Stimulated activated CD4-positive, alpha-beta T cell treated with anti-CD3 and anti-CD28 coated beads, TNF-alpha, amount 100 ng/mL, for 4 hours (primary cell): ENCODE data around the gene KRTAP10-6.
"Not testable (repeated sequence)": the region's sequence is repeated elsewhere in the genome, so short reads cannot be mapped to it uniquely, and the experiment has no call there.

Experiments
- DNase-seq, 3 experiments: peaks; one replicate each; pipeline ENCODE4 v3.0.0-alpha.2; 2020; ENCODE audit warnings: low read depth in 3 of 3

Gene KRTAP10-6

DNA sequence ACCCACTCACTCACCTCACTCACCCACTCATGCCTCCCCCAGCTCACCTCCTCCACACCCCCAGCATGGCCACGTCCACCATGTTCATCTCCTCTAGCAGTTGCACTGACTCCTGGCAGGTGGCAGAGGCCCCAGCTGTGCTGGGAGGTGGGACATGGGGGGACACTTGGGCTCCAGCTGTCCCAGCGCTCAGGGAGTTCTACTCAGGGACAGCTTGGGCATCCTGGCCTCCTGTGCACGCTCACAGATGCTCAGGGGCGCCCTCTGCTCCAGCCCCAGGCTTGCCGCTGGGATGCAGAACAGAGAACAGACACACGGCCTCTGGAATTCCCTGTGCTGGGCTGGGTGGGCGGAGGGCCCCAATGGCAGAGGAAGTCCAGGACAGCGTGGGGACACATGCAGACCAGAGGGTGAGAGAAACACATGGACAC lies 24.8 kb upstream of the KRTAP10-6 start:
- DNase-seq = no peak

- no peak for DNase-seq
Observed at GRCh38 chr21:44616591-44616926, 24.3 kb upstream of the KRTAP10-6 start.

DNA sequence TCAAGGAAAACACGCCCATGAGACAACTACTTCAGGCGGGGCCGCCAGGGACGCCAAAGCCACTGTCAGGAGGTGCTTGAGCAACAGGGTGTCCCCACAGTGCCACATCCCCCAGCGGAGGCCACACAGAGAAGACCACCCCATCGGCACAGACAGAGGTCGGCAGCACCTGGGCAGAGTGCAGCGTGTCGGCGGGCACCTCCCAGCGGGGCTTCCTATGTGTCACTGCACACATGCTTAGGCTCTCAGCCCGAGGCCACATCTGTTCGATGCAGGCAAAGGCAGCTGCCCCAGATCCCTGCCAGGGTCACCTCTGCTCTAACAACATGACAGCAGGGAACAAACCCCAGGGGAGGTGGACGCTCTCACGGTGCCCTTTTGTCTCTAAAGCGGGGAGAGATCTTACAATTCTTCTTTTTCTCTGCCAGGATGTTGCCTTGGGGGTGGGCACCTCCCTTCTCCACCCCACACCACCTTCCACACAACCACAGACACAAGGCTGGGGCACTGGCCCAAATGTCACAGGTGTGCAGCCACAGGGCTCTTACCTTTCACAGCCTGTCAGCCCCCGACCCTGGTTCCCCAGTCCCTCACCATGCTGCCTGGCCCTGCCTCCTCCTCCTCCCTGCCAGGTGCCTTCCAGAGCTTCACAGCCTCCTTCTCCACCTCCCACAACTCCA lies 23.7 kb upstream of the KRTAP10-6 start:
- no peak for DNase-seq

- DNase-seq = no peak
Observed at GRCh38 chr21:44615466-44615865, 23.2 kb upstream of the KRTAP10-6 start.

DNA sequence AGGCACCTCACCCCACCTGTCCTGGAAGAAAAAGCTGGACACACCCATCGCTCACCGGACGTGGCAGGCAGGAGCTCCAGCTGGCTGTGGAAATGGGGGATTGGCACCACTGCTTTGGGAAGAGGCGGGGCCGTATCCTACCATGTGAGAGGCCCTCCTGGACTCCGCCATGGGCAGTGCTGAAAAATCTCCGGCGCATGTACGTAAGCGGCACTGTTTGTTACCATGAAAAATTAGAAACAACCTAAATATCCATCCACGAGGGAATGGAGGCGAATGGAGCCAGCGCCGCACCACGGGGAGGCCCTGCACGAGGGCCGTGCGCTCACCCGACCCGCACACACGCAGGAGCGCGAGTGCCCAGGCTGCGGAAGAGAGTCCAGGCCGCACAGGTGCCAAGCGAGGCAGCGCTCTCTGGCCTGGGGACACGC lies 22.7 kb upstream of the KRTAP10-6 start:
- no peak for DNase-seq

GRCh38 chr21:44614161-44614631 lies 21.9 kb upstream of the KRTAP10-6 start:
- DNase-seq = no peak

DNA sequence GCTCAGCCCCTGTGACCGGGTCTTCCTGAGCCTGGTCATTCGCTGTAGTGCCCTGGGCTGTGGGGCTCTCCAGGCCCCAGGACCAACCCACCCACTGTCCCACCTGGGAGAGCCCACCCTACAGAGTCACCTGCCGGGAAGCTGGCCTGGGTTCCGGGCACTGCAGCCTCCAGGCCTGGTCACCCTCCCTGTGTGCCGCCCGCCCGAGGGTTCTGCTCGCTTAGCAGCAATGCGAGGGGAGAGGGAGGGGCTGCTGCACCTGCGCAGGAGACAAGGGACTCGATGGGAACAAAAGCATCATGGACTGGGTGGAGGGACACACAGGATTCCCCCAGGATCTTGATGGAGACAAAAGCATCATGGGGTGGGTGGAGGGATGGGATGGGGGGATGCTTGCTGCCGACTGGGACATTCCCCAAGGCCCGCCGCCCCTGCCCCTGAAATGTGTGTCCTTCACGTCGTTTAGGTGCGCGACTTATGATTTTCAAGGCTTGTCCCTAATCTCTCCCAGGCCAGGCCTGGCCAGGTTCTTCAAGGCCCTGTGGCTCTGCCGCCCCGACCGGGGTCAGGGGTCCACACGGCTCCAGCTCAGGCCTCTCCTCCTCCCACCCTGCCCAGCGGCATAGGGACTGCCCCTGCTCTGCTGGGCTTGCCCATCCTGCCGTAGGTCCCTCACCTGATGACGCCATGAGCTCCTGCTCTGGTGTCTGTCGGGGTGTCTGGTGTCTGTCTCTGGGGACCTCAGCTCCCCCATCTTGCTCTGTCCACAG lies 21.3 kb upstream of the KRTAP10-6 start:
- DNase-seq = no peak

- no peak for DNase-seq
Observed at GRCh38 chr21:44612669-44613229, 20.4 kb upstream of the KRTAP10-6 start.

- DNase-seq = no peak
Observed at GRCh38 chr21:44612029-44612486, 19.8 kb upstream of the KRTAP10-6 start, which contains the start of gene KRTAP10-8. KRTAP10-8 (plus strand) TSS chr21:44612079; CDS start chr21:44612101, 22 bp downstream.

DNA sequence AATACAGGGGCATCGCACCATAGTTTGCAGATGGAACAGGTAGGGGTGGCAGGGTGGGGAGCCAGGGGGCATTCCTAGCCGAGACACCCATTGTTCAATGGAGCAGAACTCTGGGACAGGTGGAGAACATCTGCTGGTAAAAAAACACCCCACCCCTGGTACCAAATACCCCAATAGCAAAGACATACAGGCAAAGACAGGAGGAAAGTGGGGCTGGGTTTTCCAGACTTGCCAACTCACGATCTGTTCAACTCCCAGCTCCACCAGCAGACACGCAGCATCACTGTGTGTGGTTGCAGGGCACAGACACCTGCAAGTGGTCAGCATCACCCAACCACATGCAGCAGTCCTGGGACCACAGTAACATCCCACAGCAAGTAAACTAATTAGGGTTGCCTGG lies 19.2 kb upstream of the KRTAP10-6 start:
- no peak for DNase-seq

- not testable (repeated sequence) for DNase-seq
Observed at GRCh38 chr21:44610157-44610843, 18.0 kb upstream of the KRTAP10-6 start.

GRCh38 chr21:44609193-44609592 lies 16.9 kb upstream of the KRTAP10-6 start:
- no peak for DNase-seq

- DNase-seq = no peak
Observed at GRCh38 chr21:44606495-44606894, 14.2 kb upstream of the KRTAP10-6 start.

GRCh38 chr21:44603911-44604310 lies 11.6 kb upstream of the KRTAP10-6 start:
- DNase-seq = no peak

DNA sequence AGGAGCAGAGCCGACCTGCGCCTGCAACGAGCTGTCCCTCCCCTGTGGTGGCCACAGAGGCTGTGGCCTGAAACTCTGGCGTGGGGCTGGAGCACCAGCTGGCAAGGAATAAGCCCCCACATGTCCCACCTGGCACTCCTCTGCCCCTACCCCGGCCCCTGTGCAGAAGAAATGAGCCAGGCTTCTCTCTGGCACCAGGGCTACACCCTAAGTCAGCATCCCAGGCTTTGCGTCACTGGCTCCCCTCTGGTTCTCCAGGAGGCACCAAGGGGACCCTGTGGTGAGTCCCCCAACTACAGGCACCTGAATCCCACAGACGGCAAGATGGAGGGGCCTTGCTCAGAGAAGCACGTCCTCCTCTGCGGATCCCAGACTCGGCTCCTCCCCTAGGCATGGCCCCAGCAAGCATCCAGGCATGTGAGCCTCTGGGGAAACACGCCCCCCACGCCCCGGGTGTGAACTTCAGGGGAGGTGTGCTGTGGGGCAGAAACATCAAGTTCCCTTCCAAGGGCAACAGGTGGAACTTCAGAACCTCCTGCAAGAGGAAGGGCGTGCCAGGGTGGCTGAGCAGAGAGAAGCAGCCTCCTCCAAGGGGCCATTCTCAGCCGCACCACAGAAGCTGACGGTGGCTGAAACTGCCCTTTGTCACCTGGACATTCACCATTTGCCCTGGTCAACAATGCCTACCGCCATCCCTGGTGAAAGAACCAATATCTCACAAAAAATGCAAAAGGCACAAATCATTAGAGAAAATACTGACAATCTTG lies 11.0 kb upstream of the KRTAP10-6 start:
- DNase-seq = no peak

- no peak for DNase-seq
Observed at GRCh38 chr21:44602463-44602850, 10.2 kb upstream of the KRTAP10-6 start.

GRCh38 chr21:44601596-44602462 lies 9.5 kb upstream of the KRTAP10-6 start:
- no peak for DNase-seq

DNA sequence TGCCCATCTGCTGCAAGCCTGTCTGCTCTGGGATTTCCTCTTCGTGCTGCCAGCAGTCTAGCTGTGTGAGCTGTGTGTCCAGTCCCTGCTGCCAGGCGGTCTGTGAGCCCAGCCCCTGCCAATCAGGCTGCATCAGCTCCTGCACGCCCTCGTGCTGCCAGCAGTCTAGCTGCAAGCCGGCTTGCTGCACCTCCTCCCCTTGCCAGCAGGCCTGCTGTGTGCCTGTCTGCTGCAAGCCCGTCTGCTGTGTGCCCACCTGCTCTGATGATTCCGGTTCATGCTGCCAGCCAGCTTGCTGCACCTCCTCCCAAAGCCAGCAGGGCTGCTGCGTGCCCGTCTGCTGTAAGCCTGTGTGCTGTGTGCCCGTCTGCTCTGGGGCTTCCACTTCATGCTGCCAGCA lies 8.8 kb upstream of the KRTAP10-6 start:
- DNase-seq = not testable (repeated sequence)

DNA sequence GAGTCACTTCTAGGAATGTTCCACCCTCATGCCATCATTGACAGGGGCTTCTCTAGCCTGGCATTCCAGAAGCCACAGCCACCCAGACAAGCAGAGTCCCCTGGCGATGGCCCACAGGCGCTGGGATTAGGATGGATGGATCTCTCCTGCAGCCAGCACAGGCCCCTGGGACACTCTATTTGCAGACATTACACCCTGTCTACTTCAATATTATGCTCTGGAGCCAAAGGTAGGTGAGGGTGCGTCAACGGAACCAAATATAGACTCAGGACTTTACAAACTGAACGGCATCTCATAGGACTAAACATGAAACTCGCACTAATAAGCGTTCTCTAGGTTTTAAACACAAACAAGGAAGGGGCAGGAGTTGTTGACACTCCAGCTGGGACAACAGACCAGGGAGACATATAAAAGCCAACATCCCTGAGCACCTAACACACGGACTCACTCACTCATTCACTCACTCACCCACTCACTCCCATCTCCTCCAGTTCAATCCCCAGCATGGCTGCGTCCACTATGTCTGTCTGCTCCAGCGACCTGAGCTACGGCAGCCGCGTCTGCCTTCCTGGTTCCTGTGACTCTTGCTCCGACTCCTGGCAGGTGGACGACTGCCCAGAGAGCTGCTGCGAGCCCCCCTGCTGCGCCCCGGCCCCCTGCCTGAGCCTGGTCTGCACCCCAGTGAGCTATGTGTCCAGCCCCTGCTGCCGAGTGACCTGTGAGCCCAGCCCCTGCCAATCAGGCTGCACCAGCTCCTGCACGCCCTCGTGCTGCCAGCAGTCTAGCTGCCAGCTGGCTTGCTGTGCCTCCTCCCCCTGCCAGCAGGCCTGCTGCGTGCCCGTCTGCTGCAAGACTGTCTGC lies 8.0 kb upstream of the KRTAP10-6 start, which contains the start of gene KRTAP10-7:
Gene KRTAP10-7, plus strand, starts transcription at position 480 of the 861 bp plus-strand sequence. Its CDS starts 25 bp downstream, at position 505.
- DNase-seq = not testable (repeated sequence)
